HEK293T (cell line): ENCODE results near the gene OR10D3.

Experiments
- ARNT ChIP-seq: fragments of 450-650 bp; IDR thresholded peaks from 2 replicates; pipeline ENCODE4 v1.6.1; 2017; ENCODE audit warnings: mild to moderate bottlenecking
- BHLHE40 ChIP-seq: fragments of 450-650 bp; IDR thresholded peaks from 2 replicates; pipeline ENCODE4 v1.6.1; 2016; ENCODE audit warnings: mild to moderate bottlenecking, moderate library complexity, borderline replicate concordance
- CTBP1 ChIP-seq: fragments of 450-650 bp; IDR thresholded peaks from 2 replicates; pipeline ENCODE4 v1.6.1; 2016; ENCODE audit warnings: borderline replicate concordance
- ELF4 ChIP-seq: fragments of 450-650 bp; IDR thresholded peaks from 2 replicates; pipeline ENCODE4 v1.6.1; 2017; ENCODE audit warnings: antibody characterized with exemption
- FOXA1 ChIP-seq: fragments of 450-650 bp; IDR thresholded peaks from 2 replicates; pipeline ENCODE4 v1.6.1; 2016; ENCODE audit warnings: mild to moderate bottlenecking
- FOXK2 ChIP-seq: fragments of 450-650 bp; IDR thresholded peaks from 2 replicates; pipeline ENCODE4 v1.6.1; 2016; ENCODE audit warnings: mild to moderate bottlenecking
- FOXM1 ChIP-seq: fragments of 450-650 bp; IDR thresholded peaks from 2 replicates; pipeline ENCODE4 v1.6.1; 2017; ENCODE audit warnings: mild to moderate bottlenecking, borderline replicate concordance
- HDGF ChIP-seq: fragments of 450-650 bp; IDR thresholded peaks from 2 replicates; pipeline ENCODE4 v1.6.1; 2017; ENCODE audit warnings: antibody characterized with exemption, borderline replicate concordance
- LEF1 ChIP-seq: fragments of 450-650 bp; IDR thresholded peaks from 2 replicates; pipeline ENCODE4 v1.6.1; 2017; ENCODE audit warnings: mild to moderate bottlenecking, borderline replicate concordance
- NFRKB ChIP-seq: fragments of 450-650 bp; IDR thresholded peaks from 2 replicates; pipeline ENCODE4 v1.6.1; 2016; ENCODE audit warnings: mild to moderate bottlenecking, moderate library complexity
- PKNOX1 ChIP-seq: fragments of 450-650 bp; IDR thresholded peaks from 2 replicates; pipeline ENCODE4 v1.6.1; 2016
- SP1 ChIP-seq: fragments of 450-650 bp; IDR thresholded peaks from 2 replicates; pipeline ENCODE4 v1.6.1; 2017
- SUZ12 ChIP-seq: fragments of 450-650 bp; IDR thresholded peaks from 2 replicates; pipeline ENCODE4 v1.6.1; 2016; ENCODE audit warnings: mild to moderate bottlenecking
- TARDBP ChIP-seq: fragments of 450-650 bp; IDR thresholded peaks from 2 replicates; pipeline ENCODE4 v1.6.1; 2016

- TF ChIP-seq BHLHE40 = no peak
- TF ChIP-seq FOXK2 = no peak
- no peak for TF ChIP-seq TARDBP
- TF ChIP-seq NFRKB = no peak
- no peak for TF ChIP-seq FOXM1
- TF ChIP-seq FOXA1 = no peak
- TF ChIP-seq ELF4 = no peak
- TF ChIP-seq SP1 = no peak
- TF ChIP-seq ARNT = no peak
- TF ChIP-seq PKNOX1 = no peak
- no peak for TF ChIP-seq HDGF
- no peak for TF ChIP-seq LEF1
- no peak for TF ChIP-seq SUZ12
- no peak for TF ChIP-seq CTBP1
Measured at GRCh38 chr11:124198897-124199296, 15.8 kb downstream of the OR10D3 start.
